ENCODE results near the gene PACS2. TPM values are rescaled to one million over a fixed set of nuclear protein-coding genes. Genes with fewer than 3 reads are reported as not detected.

PACS2 gene
- total RNA-seq, 4 donors from 2014 or later: 37.1 to 116 (median 52.2) TPM

DNA sequence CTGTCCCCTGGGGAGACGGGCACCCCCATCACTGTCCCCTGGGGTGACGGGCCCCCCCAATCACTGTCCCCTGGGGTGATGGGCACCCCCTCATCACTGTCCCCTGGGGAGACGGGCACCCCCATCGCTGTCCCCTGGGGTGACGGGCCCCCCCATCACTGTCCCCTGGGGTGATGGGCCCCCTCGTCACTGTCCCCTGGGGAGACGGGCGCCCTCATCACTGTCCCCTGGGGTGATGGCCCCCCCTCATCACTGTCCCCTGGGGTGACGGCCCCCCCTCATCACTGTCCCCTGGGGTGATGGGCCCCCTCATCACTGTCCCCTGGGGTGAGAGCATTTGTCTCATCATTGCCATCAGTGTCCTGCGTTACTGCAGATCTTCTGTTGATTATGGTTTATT is 38.6 kb downstream of the PACS2 start:
- Histone ChIP-seq H3K36me3 (no peaks in the 10 kb centered on the region), H3K4me3 (no peak overlapping the region)
- TF ChIP-seq CTCF (IDR thresholded peaks at IDR 0.05) (no peak), POLR2A (IDR thresholded peaks at IDR 0.05) (no peak)

DNA sequence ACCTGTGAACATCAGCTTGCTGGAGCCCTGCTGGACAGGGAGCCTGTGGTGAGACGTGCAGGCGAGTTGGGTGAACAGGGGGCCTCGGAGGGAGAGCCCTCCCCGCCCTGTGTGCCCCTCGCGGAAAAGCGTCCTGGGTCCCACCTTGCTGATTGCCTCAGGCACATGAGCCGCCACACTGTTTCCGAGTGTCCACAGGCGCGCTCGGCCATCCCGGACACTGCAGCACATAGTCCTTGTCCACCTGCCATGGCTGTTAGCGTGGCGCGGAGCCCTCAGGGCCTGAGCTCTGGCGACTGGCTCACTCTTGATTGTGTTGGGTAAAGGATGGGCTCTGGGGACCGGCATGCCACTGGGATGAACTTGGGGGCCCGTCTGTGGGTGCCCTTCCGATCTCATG is 40.0 kb downstream of the PACS2 start:
- TF ChIP-seq CTCF (IDR thresholded peaks at IDR 0.05) (no peak), POLR2A (IDR thresholded peaks at IDR 0.05) (no peak)
- DNase-seq: no peak
- Histone ChIP-seq H3K36me3 (no peaks in the 10 kb centered on the region), H3K27ac (no peak overlapping the region), H3K9me3 (no peaks in the 10 kb centered on the region), H3K4me3 (no peak overlapping the region), H3K27me3 (no peaks in the 10 kb centered on the region), H3K4me1 (no peaks in the 10 kb centered on the region)
- intact Hi-C loops (cut with DNase I; ENCODE audit: low total_unique reads): loop anchor here (5.0 kb wide), 1 partner anchor 152 kb away; no protein-coding TSS in a partner anchor

More for the DNA sequence above, 38.6 kb downstream of the PACS2 start:
- no peaks in the 10 kb centered on the region for H3K27me3 ChIP-seq
- no peak for DNase-seq
- intact Hi-C loops (cut with DNase I; ENCODE audit: low total_unique reads): loop anchor here (5.0 kb wide), 1 partner anchor 151 kb away; no protein-coding TSS in a partner anchor
- H3K4me1 ChIP-seq: no peaks in the 10 kb centered on the region
- H3K27ac ChIP-seq: no peak overlapping the region
- no peaks in the 10 kb centered on the region for H3K9me3 ChIP-seq

DNA sequence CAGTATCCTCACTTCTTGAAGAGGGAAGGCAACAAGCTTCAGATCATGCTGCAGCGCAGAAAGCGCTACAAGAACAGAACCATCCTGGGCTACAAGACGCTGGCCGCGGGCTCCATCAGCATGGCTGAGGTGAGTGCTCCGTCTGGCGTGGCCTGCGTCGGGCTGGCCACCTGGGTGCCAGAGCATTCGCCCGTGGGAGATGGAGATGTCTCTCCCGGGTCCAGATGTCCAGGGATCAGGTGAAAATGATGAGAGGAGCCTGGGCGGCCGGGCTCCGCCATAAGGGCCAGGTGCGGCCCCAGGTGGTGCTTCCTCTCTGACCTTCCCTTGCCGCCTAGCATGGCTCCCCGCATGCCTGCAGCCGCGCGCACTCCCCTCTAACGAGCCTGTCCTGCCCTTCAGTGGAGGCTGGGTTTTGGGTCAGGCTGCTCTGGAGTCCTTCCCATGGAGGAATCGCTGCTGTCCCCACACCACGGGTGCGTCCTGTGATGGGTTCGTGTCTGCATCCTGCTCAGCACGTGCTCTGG is 40.6 kb downstream of the PACS2 start:
- Histone ChIP-seq H3K27ac (no peak overlapping the region), H3K36me3 (no peaks in the 10 kb centered on the region), H3K4me1 (no peaks in the 10 kb centered on the region), H3K27me3 (no peaks in the 10 kb centered on the region), H3K4me3 (no peak overlapping the region), H3K9me3 (no peaks in the 10 kb centered on the region)
- DNase-seq: no peak
- TF ChIP-seq CTCF (IDR thresholded peaks at IDR 0.05): no peak
- TF ChIP-seq POLR2A (IDR thresholded peaks at IDR 0.05): no peak
- intact Hi-C loops (cut with DNase I; ENCODE audit: low total_unique reads): no loop called here

GRCh38 chr14:105355850-105356604 is 41.5 kb downstream of the PACS2 start:
- no peaks in the 10 kb centered on the region for H3K4me1 ChIP-seq
- no peak overlapping the region for H3K4me3 ChIP-seq
- DNase-seq: no peak
- no peaks in the 10 kb centered on the region for H3K9me3 ChIP-seq
- TF ChIP-seq POLR2A (IDR thresholded peaks at IDR 0.05) (no peak), CTCF (IDR thresholded peaks at IDR 0.05) (no peak)
- no peak overlapping the region for H3K27ac ChIP-seq
- H3K27me3 ChIP-seq: no peaks in the 10 kb centered on the region
- H3K36me3 ChIP-seq: no peaks in the 10 kb centered on the region
- intact Hi-C loops (cut with DNase I; ENCODE audit: low total_unique reads): no loop called here

DNA sequence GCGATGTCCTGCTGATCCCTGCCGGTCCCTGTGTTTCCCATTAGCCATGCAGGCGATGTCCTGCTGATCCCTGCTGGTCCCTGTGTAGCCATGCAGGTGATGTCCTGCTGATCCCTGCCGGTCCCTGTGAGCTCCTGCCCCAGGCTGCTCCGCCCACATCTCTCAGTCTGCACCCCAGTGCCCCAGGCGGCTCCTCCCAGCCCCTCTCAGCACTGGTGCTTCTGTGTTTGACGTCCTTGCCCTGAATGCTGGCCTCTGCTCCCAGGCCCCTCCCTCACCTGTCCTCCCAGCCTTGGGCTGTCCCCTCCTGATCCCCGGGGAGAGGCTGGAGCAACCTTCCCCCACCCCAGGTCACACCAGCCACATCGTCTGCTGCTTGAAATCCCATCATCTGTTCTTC is 42.4 kb downstream of the PACS2 start:
- intact Hi-C loops (cut with DNase I; ENCODE audit: low total_unique reads): no loop called here
- no peak for DNase-seq

More for the DNA sequence above, 42.4 kb downstream of the PACS2 start:
- H3K27ac ChIP-seq: no peak overlapping the region
- H3K36me3 ChIP-seq: no peaks in the 10 kb centered on the region
- no peak overlapping the region for H3K4me3 ChIP-seq
- TF ChIP-seq CTCF (IDR thresholded peaks at IDR 0.05): no peak
- TF ChIP-seq POLR2A (IDR thresholded peaks at IDR 0.05): no peak
- H3K27me3 ChIP-seq: no peaks in the 10 kb centered on the region
- no peaks in the 10 kb centered on the region for H3K9me3 ChIP-seq
- H3K4me1 ChIP-seq: no peaks in the 10 kb centered on the region
